NCI-H226 (cell line): ENCODE data around the gene RMND5A.
"Not testable (repeated sequence)": the region's sequence is repeated elsewhere in the genome, so short reads cannot be mapped to it uniquely, and the experiment has no call there.

ENCODE experiments used
- DNase-seq: peaks from one replicate; pipeline ENCODE4 v3.0.0-alpha.2; 2015

Gene RMND5A, protein sequence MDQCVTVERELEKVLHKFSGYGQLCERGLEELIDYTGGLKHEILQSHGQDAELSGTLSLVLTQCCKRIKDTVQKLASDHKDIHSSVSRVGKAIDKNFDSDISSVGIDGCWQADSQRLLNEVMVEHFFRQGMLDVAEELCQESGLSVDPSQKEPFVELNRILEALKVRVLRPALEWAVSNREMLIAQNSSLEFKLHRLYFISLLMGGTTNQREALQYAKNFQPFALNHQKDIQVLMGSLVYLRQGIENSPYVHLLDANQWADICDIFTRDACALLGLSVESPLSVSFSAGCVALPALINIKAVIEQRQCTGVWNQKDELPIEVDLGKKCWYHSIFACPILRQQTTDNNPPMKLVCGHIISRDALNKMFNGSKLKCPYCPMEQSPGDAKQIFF

GRCh38 chr2:86719637-86720539 lies at the start of gene RMND5A:
Gene RMND5A (plus strand): TSS chr2:86720291. CDS start chr2:86720668, 377 bp downstream.
- DNase-seq = peak; percentile 81

DNA sequence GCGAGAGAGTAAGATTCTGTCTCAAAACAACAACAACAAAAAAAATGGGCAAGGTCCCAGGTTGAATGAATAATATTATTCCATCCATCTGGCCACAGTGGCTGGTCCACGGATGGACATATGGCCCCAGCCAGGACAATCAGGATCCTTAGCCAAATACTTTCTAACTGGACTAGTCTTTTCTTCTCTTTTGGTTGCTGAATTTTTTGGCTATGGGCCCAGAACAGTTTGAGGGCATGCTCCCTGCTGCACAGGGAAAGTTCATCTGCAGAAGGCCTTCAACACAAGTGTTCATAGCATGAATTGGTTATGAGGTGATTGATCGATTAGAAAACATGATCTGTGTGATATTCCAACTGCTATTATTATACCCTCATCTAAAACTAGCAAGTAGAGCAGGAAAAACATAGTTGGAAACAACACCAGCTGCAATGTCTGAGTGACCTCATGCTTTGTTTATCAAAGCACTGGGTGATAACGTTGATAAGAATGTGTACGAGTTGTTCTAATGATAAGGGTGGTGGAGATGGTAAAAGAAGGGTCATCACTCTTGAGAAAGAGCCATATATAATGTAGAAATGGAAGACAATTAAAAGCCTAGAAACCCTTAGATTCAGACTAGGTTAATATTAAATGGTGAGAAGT lies 48.6 kb upstream of the RMND5A start:
- DNase-seq = peak; percentile 60

GRCh38 chr2:86672027-86672545 lies 48.0 kb upstream of the RMND5A start:
- DNase-seq = no peak

- no peak for DNase-seq
Observed at GRCh38 chr2:86673011-86673410, 47.1 kb upstream of the RMND5A start.

DNA sequence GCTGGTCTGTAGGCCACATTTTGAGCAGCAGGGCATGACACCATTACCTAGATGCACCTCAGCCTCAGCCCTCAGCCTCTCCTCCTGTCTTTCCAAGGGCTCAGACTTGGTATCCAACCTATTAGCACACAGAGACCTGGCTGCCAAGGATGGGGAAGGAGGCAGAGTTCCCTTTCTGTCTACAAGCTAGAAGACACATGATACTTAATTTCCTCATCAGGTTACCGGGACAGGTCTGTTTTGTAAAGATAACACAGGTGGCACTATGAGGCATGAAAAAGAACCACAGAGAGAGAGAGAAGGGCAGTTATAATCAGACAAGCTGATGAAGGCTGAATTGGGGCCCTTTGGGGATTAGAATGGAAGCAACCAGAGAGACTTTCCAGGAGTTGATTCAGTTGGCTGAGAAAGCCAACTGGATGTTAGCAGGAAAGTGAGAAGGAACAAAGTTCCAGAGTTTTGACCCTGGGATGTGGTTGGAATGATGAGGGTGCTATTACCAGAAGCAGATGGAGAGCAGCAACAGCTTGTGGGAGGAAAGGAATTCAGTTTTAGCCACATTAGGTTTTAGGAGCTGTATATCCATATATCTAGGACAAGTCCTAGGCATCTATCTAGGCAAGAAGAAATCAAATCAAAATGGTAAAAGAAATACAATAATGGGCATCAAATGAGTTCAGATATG lies 46.0 kb upstream of the RMND5A start:
- no peak for DNase-seq

DNA sequence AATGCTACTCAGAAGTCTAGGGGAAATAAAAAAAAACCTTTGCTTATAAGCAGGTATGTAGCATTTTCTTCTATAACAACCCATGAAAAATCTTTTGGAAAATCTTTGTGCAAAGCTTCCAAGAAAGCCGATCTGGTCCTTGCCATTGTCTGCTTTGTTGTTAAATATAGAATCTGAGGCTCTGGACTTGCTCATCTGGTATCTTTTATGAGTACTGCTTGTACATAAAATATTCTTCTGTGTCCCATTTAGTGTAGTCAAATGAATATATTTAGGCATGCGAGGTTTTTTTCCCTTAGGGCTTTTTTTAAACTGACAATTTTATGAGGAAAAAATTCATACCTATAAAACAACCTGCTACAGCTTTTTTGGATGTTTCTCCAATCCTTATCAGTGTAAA lies 45.0 kb upstream of the RMND5A start:
- DNase-seq = no peak

GRCh38 chr2:86675511-86676015 lies 44.5 kb upstream of the RMND5A start:
- no peak for DNase-seq

GRCh38 chr2:86677816-86678215 lies 42.3 kb upstream of the RMND5A start:
- DNase-seq = no peak

DNA sequence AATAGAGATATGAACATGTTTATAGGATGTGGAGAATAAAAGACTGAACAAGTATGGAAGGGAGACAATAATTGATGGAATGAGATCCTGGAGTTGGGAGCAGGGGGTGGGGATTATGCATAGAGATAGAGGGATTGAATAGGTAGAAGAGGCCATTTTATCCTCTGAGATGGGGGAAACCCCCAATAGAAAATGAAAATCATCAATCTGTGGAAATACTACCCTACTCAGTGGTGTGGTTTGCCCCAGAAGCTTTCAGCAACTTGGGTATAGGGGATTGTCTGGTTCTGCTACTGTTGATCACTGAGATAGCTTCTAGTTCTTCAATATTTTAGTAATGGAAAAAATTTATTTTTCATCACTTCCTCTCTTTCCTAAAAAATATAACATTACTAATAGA lies 41.1 kb upstream of the RMND5A start:
- no peak for DNase-seq

DNA sequence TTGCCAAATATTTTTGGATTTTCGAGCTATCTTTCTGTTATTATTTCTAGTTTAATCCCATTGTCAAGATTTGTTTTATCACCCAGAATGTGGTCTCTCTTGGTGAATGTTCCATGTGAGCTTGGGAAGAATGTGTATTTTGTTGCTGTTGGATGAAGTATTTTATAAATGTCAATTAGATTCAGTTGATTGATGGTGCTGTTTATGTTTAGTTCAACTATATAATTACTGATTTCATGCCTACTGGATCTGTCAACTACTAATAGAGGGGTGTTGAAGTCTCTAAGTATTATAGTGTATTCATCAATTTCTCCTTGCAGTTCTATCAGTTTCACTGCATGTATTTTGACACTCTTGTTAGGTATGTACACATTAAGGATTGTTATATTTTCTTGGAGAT lies 34.7 kb upstream of the RMND5A start:
- no peak for DNase-seq

DNA sequence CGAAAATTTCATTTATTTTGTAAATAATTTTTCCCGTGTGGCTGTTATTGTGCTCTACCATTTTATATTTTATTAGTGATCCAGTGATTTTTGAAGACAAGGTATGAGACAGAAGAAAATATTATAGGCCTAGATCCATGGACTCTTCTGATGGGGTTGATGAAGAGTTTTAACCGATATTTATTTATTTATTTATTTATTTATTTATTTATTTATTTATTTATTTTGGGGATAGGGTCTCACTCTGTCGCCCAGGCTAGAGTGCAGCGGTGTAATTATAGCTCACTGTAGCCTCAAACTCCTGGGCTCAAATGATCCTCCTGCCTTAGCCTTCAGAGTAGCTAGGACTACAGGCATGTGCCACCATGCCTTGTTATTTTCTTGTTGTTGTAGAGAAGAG lies 33.6 kb upstream of the RMND5A start:
- no peak for DNase-seq

GRCh38 chr2:86686905-86687304 lies 33.2 kb upstream of the RMND5A start:
- DNase-seq = no peak

GRCh38 chr2:86695053-86695691 lies 24.9 kb upstream of the RMND5A start:
- DNase-seq = peak; percentile 58

DNA sequence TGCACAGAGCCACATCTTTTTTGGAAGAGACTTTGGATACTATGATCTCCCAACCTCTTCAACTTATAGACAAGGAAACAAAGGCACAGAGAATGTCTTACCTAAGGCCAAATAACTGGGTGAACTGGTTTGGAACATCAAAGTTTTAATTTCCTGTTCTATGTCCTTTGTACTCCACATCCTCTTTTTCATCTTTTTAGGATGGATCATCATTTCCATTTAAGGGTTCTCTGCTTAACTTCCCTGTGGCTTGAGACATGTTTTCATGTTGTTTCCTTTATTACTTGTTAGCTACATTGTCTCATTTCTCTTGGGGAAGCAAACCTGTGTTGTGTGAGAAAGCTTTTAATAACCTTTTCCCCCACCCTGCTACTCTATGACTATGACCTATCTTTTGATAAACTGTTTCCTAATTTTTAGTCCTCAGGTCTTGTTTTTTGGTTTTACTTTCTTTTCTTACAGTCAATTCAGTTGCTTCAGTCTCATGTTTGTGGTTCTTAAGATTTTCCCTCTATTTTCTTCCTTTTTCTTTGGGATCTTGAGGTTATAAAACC lies 22.5 kb upstream of the RMND5A start:
- DNase-seq = no peak

GRCh38 chr2:86700690-86701089 lies 19.4 kb upstream of the RMND5A start:
- no peak for DNase-seq

GRCh38 chr2:86703704-86704361 lies 16.3 kb upstream of the RMND5A start:
- peak; percentile 79 for DNase-seq

DNA sequence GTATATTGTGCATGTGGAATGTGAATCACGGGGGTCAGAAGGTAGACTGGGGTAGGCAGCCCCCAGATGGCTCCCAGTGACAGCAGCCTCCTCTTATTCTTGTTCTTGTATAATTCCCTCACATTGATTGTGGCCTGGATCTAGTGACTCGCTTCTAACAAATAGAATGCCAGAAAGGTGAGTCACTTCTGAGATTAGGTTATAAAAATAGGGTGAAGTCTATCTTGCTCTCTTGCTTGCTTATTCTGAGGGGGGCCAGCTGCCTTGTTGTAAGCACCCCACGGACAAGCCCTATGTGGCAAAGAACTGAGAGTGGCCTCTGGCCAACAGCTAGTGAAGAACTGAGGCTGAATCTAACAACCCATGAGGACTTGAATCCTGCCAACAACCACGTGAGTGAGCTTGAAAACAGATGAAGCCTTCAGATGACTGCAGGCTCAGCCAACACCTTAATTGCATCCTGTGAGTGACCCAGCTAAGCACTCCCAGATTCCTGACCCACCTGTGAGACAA lies 15.6 kb upstream of the RMND5A start:
- peak; percentile 84 for DNase-seq

GRCh38 chr2:86706220-86706619 lies 13.9 kb upstream of the RMND5A start:
- DNase-seq = no peak

DNA sequence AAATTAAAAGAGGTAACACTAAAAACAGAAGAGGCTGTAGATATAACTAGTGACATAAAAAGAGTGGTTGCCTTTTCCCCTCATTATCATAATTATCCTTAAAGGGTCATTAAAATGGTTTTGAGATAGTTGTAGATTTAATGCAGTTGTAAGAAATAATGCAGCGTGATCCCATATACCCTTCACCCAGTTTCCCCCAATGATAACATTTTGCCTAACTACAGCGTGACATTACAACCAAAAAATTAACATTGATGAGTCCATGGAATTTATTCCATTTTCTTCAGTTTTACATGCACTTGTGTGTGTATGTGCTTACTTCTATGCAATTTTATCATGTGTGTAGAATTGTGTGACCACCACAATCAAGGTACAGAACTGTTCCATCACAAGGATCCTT lies 13.2 kb upstream of the RMND5A start:
- DNase-seq = no peak

DNA sequence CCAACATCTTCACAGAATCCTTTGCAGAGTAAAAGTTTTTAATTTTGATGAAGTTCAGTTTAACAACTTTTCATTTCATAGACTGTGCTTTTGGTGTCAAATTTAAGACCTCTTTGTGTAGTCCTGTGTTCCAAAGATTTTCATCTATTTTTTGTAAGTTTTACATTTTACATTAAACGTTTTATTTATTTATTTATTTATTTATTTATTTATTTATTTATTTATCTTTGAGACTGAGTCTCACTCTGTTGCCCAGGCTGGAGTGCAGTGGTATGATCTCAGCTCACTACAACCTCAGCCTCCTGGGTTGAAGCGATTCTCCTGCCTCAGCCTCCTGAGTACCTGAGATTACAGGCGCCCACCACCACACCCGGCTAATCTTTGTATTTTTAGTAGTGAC lies 12.0 kb upstream of the RMND5A start:
- not testable (repeated sequence) for DNase-seq
